Measurements from ENCODE around the gene ZSCAN10.

GRCh38 chr16:3097266-3097665 is 1.8 kb downstream of the ZSCAN10 start:
- TF ChIP-seq CTCF (IDR thresholded peaks at IDR 0.05) (no peak), EP300 (IDR thresholded peaks at IDR 0.05) (no peak)
